HEK293 (cell line): ENCODE results near the gene TMCO2.
A peak's percentile ranks its signal among the peaks of the same experiment; 100 is the strongest.

Source experiments
- CTCF ChIA-PET: fragments of 350-600 bp; formaldehyde crosslinking; extraction: SDS; loops from one replicate; lab custom pipeline; 2021; ENCODE audit warnings: antibody characterized with exemption; lab: Yijun Ruan, JAX
- POLR2A ChIA-PET: fragments of 300-600 bp; formaldehyde crosslinking; extraction: SDS; loops from one replicate; lab custom pipeline; 2020; ENCODE audit warnings: antibody characterized with exemption, inconsistent platforms; lab: Yijun Ruan, JAX
- H3K27ac ChIP-seq: fragments of 200-500 bp; sonication (Bioruptor generic); 2 replicates; pipeline ENCODE4 v1.5.1; 2014; ENCODE audit warnings: low read depth, low read length, control low read depth, inconsistent platforms; ENCODE audit errors: extremely low read depth
- H3K36me3 ChIP-seq, 2 experiments: fragments of 200-500 bp in 1 of 2; sonication (Bioruptor generic) in 1 of 2; 1 replicate in 1 of 2; 2 replicates in 1 of 2; pipeline ENCODE4 v1.5.1; 2014 to 2017; ENCODE audit warnings: inconsistent platforms in 2 of 2, low read length in 2 of 2; ENCODE audit not compliant: control insufficient read depth in 2 of 2, insufficient read depth in 1 of 2
- H3K4me1 ChIP-seq: fragments of 200-500 bp; sonication (Bioruptor generic); 2 replicates; pipeline ENCODE4 v1.5.1; 2014; ENCODE audit warnings: mild to moderate bottlenecking, low read length, inconsistent platforms; ENCODE audit not compliant: control insufficient read depth, insufficient read depth
- H3K4me3 ChIP-seq: 2 replicates; pipeline ENCODE4 v1.5.1; 2011; ENCODE audit warnings: low read depth, mild to moderate bottlenecking, control low read depth, low read length, moderate library complexity
- H3K9me3 ChIP-seq: fragments of 200-500 bp; sonication (Bioruptor generic); 2 replicates; pipeline ENCODE4 v1.5.1; 2014; ENCODE audit warnings: low read depth, low read length, inconsistent platforms; ENCODE audit not compliant: control insufficient read depth, insufficient read depth
- BCL11B ChIP-seq: fragments of 450-650 bp; formaldehyde crosslinking; IDR thresholded peaks from 2 replicates; pipeline ENCODE4 v1.5.1; 2016; ENCODE audit warnings: low read depth, missing biosample characterization, missing genetic modification characterization
- GLI2 ChIP-seq: fragments of 450-650 bp; formaldehyde crosslinking; IDR thresholded peaks from 2 replicates; pipeline ENCODE4; 2017; ENCODE audit warnings: missing biosample characterization, missing genetic modification characterization, low read depth, borderline replicate concordance
- HOXA7 ChIP-seq: sonication (generic); formaldehyde crosslinking; IDR thresholded peaks from 2 replicates; pipeline ENCODE4 v1.8.1; 2022; ENCODE audit warnings: missing genetic modification reagents, borderline replicate concordance
- HOXD13 ChIP-seq: sonication (generic); formaldehyde crosslinking; IDR thresholded peaks from 2 replicates; pipeline ENCODE4 v1.8.0; 2022; ENCODE audit warnings: missing genetic modification reagents, borderline replicate concordance
- KLF7 ChIP-seq: fragments of 450-650 bp; formaldehyde crosslinking; IDR thresholded peaks from 2 replicates; pipeline ENCODE4 v1.5.1; 2016; ENCODE audit warnings: missing biosample characterization, missing genetic modification characterization, borderline replicate concordance
- MEIS1 ChIP-seq: sonication (generic); formaldehyde crosslinking; IDR thresholded peaks from 2 replicates; pipeline ENCODE4 v1.8.1; 2022; ENCODE audit warnings: missing genetic modification reagents, mild to moderate bottlenecking, borderline replicate concordance
- PRDM1 ChIP-seq: fragments of 450-650 bp; formaldehyde crosslinking; IDR thresholded peaks from 2 replicates; pipeline ENCODE4; 2016; ENCODE audit warnings: missing biosample characterization, missing genetic modification characterization
- REST ChIP-seq: fragments of 450-650 bp; formaldehyde crosslinking; IDR thresholded peaks from 2 replicates; pipeline ENCODE4 v1.5.1; 2016; ENCODE audit warnings: missing biosample characterization, missing genetic modification characterization
- SCRT1 ChIP-seq: fragments of 450-650 bp; formaldehyde crosslinking; IDR thresholded peaks from 2 replicates; pipeline ENCODE4 v1.5.1; 2016; ENCODE audit warnings: missing biosample characterization, missing genetic modification characterization, borderline replicate concordance
- SCRT2 ChIP-seq: fragments of 450-650 bp; formaldehyde crosslinking; IDR thresholded peaks from 2 replicates; pipeline ENCODE4 v1.5.1; 2016; ENCODE audit warnings: missing biosample characterization, missing genetic modification characterization
- TRIM28 ChIP-seq: IDR thresholded peaks from 2 replicates; pipeline ENCODE4 v1.6.1; 2011; ENCODE audit warnings: low read length, control low read depth, borderline replicate concordance
- WT1 ChIP-seq: fragments of 450-650 bp; formaldehyde crosslinking; IDR thresholded peaks from 2 replicates; pipeline ENCODE4 v1.5.1; 2016; ENCODE audit warnings: missing biosample characterization, missing genetic modification characterization
- ZBTB20 ChIP-seq: fragments of 450-650 bp; formaldehyde crosslinking; IDR thresholded peaks from 2 replicates; pipeline ENCODE4 v1.5.1; 2016; ENCODE audit warnings: missing biosample characterization, missing genetic modification characterization
- ZNF112 ChIP-seq: fragments of 450-650 bp; formaldehyde crosslinking; IDR thresholded peaks from 2 replicates; pipeline ENCODE4 v1.5.0; 2017; ENCODE audit warnings: missing biosample characterization, missing genetic modification characterization
- ZNF221 ChIP-seq: fragments of 450-650 bp; formaldehyde crosslinking; IDR thresholded peaks from 2 replicates; pipeline ENCODE4 v1.5.1; 2017; ENCODE audit warnings: missing biosample characterization, missing genetic modification characterization, borderline replicate concordance
- ZNF24 ChIP-seq: fragments of 450-650 bp; formaldehyde crosslinking; IDR thresholded peaks from 2 replicates; pipeline ENCODE4 v1.5.1; 2016; ENCODE audit warnings: missing biosample characterization, missing genetic modification characterization
- ZNF280C ChIP-seq: fragments of 450-650 bp; formaldehyde crosslinking; IDR thresholded peaks from 2 replicates; pipeline ENCODE4 v1.5.1; 2016; ENCODE audit warnings: missing biosample characterization, missing genetic modification characterization
- ZNF398 ChIP-seq: fragments of 450-650 bp; formaldehyde crosslinking; IDR thresholded peaks from 2 replicates; pipeline ENCODE4 v1.5.1; 2017; ENCODE audit warnings: missing biosample characterization, missing genetic modification characterization
- ZNF529 ChIP-seq: fragments of 450-650 bp; formaldehyde crosslinking; IDR thresholded peaks from 2 replicates; pipeline ENCODE4 v1.5.1; 2017; ENCODE audit warnings: missing genetic modification characterization, missing biosample characterization; ENCODE audit not compliant: insufficient replicate concordance
- ZNF558 ChIP-seq: fragments of 450-650 bp; formaldehyde crosslinking; IDR thresholded peaks from 2 replicates; pipeline ENCODE4 v1.5.1; 2016; ENCODE audit warnings: missing biosample characterization, missing genetic modification characterization
- ZNF571 ChIP-seq: fragments of 450-650 bp; formaldehyde crosslinking; IDR thresholded peaks from 2 replicates; pipeline ENCODE4 v1.5.0; 2017; ENCODE audit warnings: missing biosample characterization, missing genetic modification characterization
- ZNF629 ChIP-seq: fragments of 450-650 bp; formaldehyde crosslinking; IDR thresholded peaks from 2 replicates; pipeline ENCODE4 v1.5.1; 2017; ENCODE audit warnings: missing biosample characterization, missing genetic modification characterization
- ZNF664 ChIP-seq: fragments of 450-650 bp; formaldehyde crosslinking; IDR thresholded peaks from 2 replicates; pipeline ENCODE4 v1.5.1; 2016; ENCODE audit warnings: missing biosample characterization, missing genetic modification characterization

The TMCO2 gene

GRCh38 chr1:40268211-40268610, 20.5 kb downstream of the TMCO2 start:
- ChIA-PET CTCF (no interaction called here), POLR2A (interaction anchor here (1.0 kb wide), 1 partner anchor 11 kb away, joined by 3 read pairs; no protein-coding TSS in a partner anchor)
- Histone ChIP-seq H3K27ac (no peak overlapping the region), H3K4me3 (no peak overlapping the region), H3K9me3 (no peaks in the 10 kb centered on the region), H3K36me3 (peaks cover 52 to 93% of the 10 kb centered on the region in 2 experiments), H3K4me1 (no peaks in the 10 kb centered on the region)
- TF ChIP-seq SCRT1 (tag by site-specific recombination) (0 out of 2 replicates have a peak, but pooled peaks have one; percentile 23), ZNF112 (tag by site-specific recombination) (no peak), SCRT2 (tag by site-specific recombination) (peak; percentile 87), ZNF664 (tag by site-specific recombination) (peak; percentile 89)

- POLR2A ChIA-PET: no interaction called here
- Histone ChIP-seq H3K27ac (no peak overlapping the region), H3K4me3 (no peak overlapping the region), H3K9me3 (no peaks in the 10 kb centered on the region), H3K4me1 (no peaks in the 10 kb centered on the region), H3K36me3 (peaks cover 44 to 88% of the 10 kb centered on the region in 2 experiments)
- CTCF ChIA-PET: interaction anchor here (0.7 to 1.0 kb wide), 3 partner anchors 117 to 146 kb away, joined by 3 to 4 read pairs (median 3); no protein-coding TSS in a partner anchor
- TF ChIP-seq PRDM1: peak; percentile 97
- no peak for TF ChIP-seq ZNF398
- TF ChIP-seq, all 188 proteins: peak for 1
Observed at GRCh38 chr1:40270152-40270834, 22.6 kb downstream of the TMCO2 start.

- no peaks in the 10 kb centered on the region for H3K4me1 ChIP-seq
- H3K9me3 ChIP-seq: no peaks in the 10 kb centered on the region
- ChIA-PET POLR2A (no interaction called here), CTCF (interaction anchor here (0.8 to 1.6 kb wide), 3 partner anchors 66 to 129 kb away, joined by 5 to 8 read pairs (median 8); no protein-coding TSS in a partner anchor)
- no peak overlapping the region for H3K4me3 ChIP-seq
- H3K27ac ChIP-seq: no peak overlapping the region
- peaks cover 35 to 80% of the 10 kb centered on the region in 2 experiments for H3K36me3 ChIP-seq
- TF ChIP-seq KLF7 (tag by site-specific recombination): no peak
- no peak for TF ChIP-seq ZNF629
- TF ChIP-seq GLI2 (tag by site-specific recombination): no peak
- TF ChIP-seq TRIM28: no peak
- no peak for TF ChIP-seq MEIS1 (CRISPR knock-in tag)
- no peak for TF ChIP-seq ZNF221
- no peak for TF ChIP-seq ZNF112 (tag by site-specific recombination)
- no peak for TF ChIP-seq ZNF571 (tag by site-specific recombination)
- no peak for TF ChIP-seq WT1 (tag by site-specific recombination)
- TF ChIP-seq BCL11B: no peak
- no peak for TF ChIP-seq ZNF280C (tag by site-specific recombination)
- TF ChIP-seq HOXA7 (CRISPR knock-in tag): no peak
- no peak for TF ChIP-seq HOXD13
- no peak for TF ChIP-seq REST (tag by site-specific recombination)
- TF ChIP-seq ZNF558 (tag by site-specific recombination): no peak
- no peak for TF ChIP-seq ZNF529 (tag by site-specific recombination)
- no peak for TF ChIP-seq ZNF24
- TF ChIP-seq ZBTB20 (tag by site-specific recombination): no peak
Observed at GRCh38 chr1:40272653-40273213, 25.0 kb downstream of the TMCO2 start.
